Heart right ventricle (tissue), 16 donors: ENCODE data around the gene TBRG4. TPM values are rescaled to one million over a fixed set of nuclear protein-coding genes. Genes with fewer than 3 reads are reported as not detected.

ENCODE experiments used
- ATAC-seq, 8 donors: fragments of 200-7000 bp; cut with Tn5 transposase; one replicate each; pipeline ENCODE4 v1.9.1; 2020; ENCODE audit warnings: mild to moderate bottlenecking in 8 of 8, moderate library complexity in 8 of 8, moderate number of reproducible peaks in 1 of 8
- DNase-seq, 2 donors: peaks; one replicate each; pipeline ENCODE4 v3.0.0-alpha.2; 2020
- H3K27ac ChIP-seq, 10 donors: fragments of 200-600 bp; sonication (generic) in 2 of 10; one replicate each; pipeline versions ENCODE4 v1.5.0 to v1.8.0; 2020 to 2022; ENCODE audit warnings: mild to moderate bottlenecking in 3 of 10
- H3K27me3 ChIP-seq, 7 donors: fragments of 200-600 bp; one replicate each; pipeline ENCODE4 v1.8.0; 2021 to 2022; ENCODE audit warnings: mild to moderate bottlenecking in 2 of 7
- H3K36me3 ChIP-seq, 9 donors: fragments of 200-600 bp; sonication (generic) in 1 of 9; one replicate each; pipeline versions ENCODE4 v1.5.0 to v1.8.0; 2020 to 2022; ENCODE audit warnings: mild to moderate bottlenecking in 2 of 9
- H3K4me1 ChIP-seq, 9 donors: fragments of 200-600 bp; sonication (generic) in 1 of 9; one replicate each; pipeline versions ENCODE4 v1.5.0 to v1.8.0; 2020 to 2022; ENCODE audit warnings: mild to moderate bottlenecking in 4 of 9
- H3K4me3 ChIP-seq, 10 donors: fragments of 200-600 bp; sonication (generic) in 2 of 10; one replicate each; pipeline versions ENCODE4 v1.5.0 to v1.8.0; 2020 to 2022; ENCODE audit warnings: mild to moderate bottlenecking in 7 of 10, moderate library complexity in 2 of 10
- H3K9me3 ChIP-seq, 11 donors: fragments of 200-600 bp in 10 of 11; sonication (generic) in 2 of 11; one replicate each; pipeline versions ENCODE4 v1.5.0 to v1.8.0; 2013 to 2022; ENCODE audit warnings: mild to moderate bottlenecking in 2 of 11, control low read depth in 1 of 11, moderate library complexity in 1 of 11
- WGBS, 2 donors: extraction: QIAGEN DNeasy Blood & Tissue Kit; methylation state at CpG; one replicate each; pipeline ENCODE4 v1.1.7; 2013; ENCODE audit warnings: inconsistent platforms in 1 of 2; 5-methylcytosine and 5-hydroxymethylcytosine counted together
- intact Hi-C, 10 donors: fragments of 100-400 bp; cut with DNase I; formaldehyde crosslinking; loops; one replicate each; pipeline versions ENCODE4 v1.11.1 to v1.14.2; 2022
- polyA plus RNA-seq, 2 donors: library from polyadenylated mRNA; stranded (reverse); fragments of 200-250 nt; gene quantifications; one replicate each; pipeline ENCODE4 v1.2.3, GENCODE V29; 2013
- total RNA-seq, 10 donors: library from RNA; stranded (reverse); fragmentation: NEBNext Ultra II Directional in 3 of 10; extraction: Animal tissue kit (Norgen Biotek cat#: 25700) in 3 of 10; gene quantifications; one replicate each; pipeline versions ENCODE4 v1.2.1 to v1.2.4, GENCODE V29; 2021 to 2023
- TF ChIP-seq, protein P1 (sequence below), 9 donors: fragments of 200-600 bp; sonication (generic) in 2 of 9; IDR thresholded peaks; one replicate each; pipeline versions ENCODE4 v1.5.0 to v1.8.0; 2021 to 2022; ENCODE audit warnings: antibody characterized with exemption in 9 of 9, mild to moderate bottlenecking in 5 of 9, moderate library complexity in 1 of 9
- donor health status: Arrhythmogenic right ventricular cardiomyopathy.
- donor health status: ischemic (EF 13 %, LVEDD 7.1; RV severe dilation, severe dysfunction).
- donor health status: healthy with polysubstance abuse.
- donor health status: DM: no; HTN: yes; CAD: no.
- donor health status: DM: no; HTN: no; CAD: no.
- donor health status: ischemic (EF 25% LVEDD 6.9; RV normal size, moderate dysfunction).
- donor health status: ischemic (EF 25% LVEDD 5.7; RV mildly dilated, moderate dysfunction).
- donor health status: healthy.
- donor health status: DM: yes; HTN: yes; CAD: no.
- donor health status: Ischemic cardiomyopathy.
- donor health status: ischemic (EF 35%, LVEDD 5.7; RV mildly dilated, moderate dysfunction).
- donor health status: nonischemic (EF 11% LVEDD 7.7; RV severe dilation, severe dysfunction).
- donor health status: DM: yes; HTN: yes; CAD: no.
- donor health status: PGD.
- donor health status: ischemic (EF 29% LVEDD 5.4; RV normal size, mild dysfunction).
- donor health status: nonischemic (EF 23%, LVEDD 6.1; RV moderate dilation, normal function).

TBRG4 gene
- total and polyA plus RNA-seq, 12 donors: 57.1 to 93.9 (median 67.4) TPM

DNA sequence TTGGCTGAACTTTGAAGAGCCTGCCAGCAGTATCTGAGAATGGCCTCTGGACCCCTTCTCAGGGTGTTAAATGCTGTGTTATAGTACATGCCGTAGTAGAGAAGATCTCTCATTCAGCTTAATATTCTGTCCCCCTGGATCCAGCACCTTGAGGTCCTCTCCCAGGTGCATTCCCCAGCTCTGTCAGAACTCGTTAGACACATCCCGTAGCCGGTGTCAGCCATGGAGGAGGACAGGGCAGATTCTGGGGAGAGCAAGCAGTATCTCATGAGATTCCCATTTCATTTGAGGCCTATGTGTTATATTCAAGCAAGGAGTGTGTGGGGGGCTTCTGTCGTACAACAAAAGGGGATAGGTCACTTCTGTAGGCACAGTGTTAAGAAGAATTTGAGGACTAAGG lies 57.6 kb downstream of the TBRG4 start:
- ATAC-seq: no peak
- TF ChIP-seq, protein P1, sequence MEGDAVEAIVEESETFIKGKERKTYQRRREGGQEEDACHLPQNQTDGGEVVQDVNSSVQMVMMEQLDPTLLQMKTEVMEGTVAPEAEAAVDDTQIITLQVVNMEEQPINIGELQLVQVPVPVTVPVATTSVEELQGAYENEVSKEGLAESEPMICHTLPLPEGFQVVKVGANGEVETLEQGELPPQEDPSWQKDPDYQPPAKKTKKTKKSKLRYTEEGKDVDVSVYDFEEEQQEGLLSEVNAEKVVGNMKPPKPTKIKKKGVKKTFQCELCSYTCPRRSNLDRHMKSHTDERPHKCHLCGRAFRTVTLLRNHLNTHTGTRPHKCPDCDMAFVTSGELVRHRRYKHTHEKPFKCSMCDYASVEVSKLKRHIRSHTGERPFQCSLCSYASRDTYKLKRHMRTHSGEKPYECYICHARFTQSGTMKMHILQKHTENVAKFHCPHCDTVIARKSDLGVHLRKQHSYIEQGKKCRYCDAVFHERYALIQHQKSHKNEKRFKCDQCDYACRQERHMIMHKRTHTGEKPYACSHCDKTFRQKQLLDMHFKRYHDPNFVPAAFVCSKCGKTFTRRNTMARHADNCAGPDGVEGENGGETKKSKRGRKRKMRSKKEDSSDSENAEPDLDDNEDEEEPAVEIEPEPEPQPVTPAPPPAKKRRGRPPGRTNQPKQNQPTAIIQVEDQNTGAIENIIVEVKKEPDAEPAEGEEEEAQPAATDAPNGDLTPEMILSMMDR (IDR thresholded peaks at IDR 0.05): no peak
- DNase-seq: no peak
- Histone ChIP-seq H3K9me3 (no peaks in the 10 kb centered on the region), H3K27ac (no peak overlapping the region), H3K27me3 (no peaks in the 10 kb centered on the region), H3K4me1 (peaks cover 0 to 7% (median 0%) of the 10 kb centered on the region in 9 donors), H3K4me3 (no peak overlapping the region), H3K36me3 (peaks cover 0 to 48% (median 0%) of the 10 kb centered on the region in 9 donors)
- intact Hi-C loops: loop anchor here in 1 of 10 donors (10.0 kb wide), 1 partner anchor 49 kb away; the partner anchor contains the start of gene CCM2
- WGBS, 2 donors: 96 to 97% methylated on average over 5 of the region's 5 CpGs

DNA sequence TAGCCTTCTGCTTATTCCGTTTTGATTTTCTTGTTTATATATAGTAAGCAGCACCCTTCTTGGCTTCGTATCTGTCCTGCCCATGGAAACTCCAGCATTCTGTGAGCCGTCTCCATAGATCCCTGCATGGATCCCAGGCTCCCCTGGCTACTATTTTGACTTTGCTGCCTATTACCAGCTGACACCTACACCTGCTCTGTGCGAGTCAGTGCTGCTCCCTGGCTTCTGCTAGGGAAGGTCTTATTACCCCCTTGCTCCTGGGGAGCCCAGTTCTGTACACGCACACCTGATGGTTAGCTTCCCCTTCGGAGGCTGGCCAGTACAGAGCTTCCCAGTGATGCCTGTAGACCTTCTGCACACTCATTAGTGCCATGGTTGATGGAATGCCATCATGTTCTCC lies 58.1 kb downstream of the TBRG4 start:
- Histone ChIP-seq H3K27me3 (no peaks in the 10 kb centered on the region), H3K9me3 (no peaks in the 10 kb centered on the region), H3K4me1 (peaks cover 0 to 7% (median 0%) of the 10 kb centered on the region in 9 donors), H3K27ac (no peak overlapping the region), H3K36me3 (peaks cover 0 to 54% (median 0%) of the 10 kb centered on the region in 9 donors), H3K4me3 (no peak overlapping the region)
- TF ChIP-seq, protein P1 (IDR thresholded peaks at IDR 0.05): no peak
- DNase-seq (no peak), ATAC-seq (no peak)
- intact Hi-C loops: loop anchor here in 1 of 10 donors (10.0 kb wide), 1 partner anchor 49 kb away; the partner anchor contains the start of gene CCM2
- 64 to 80% methylated on average over 5 to 6 of the region's 6 CpGs for WGBS, 2 donors

GRCh38 chr7:45052011-45052410 lies 59.5 kb downstream of the TBRG4 start:
- TF ChIP-seq, protein P1 (IDR thresholded peaks at IDR 0.05): no peak
- no peak overlapping the region for H3K4me3 ChIP-seq
- 69 to 73% methylated on average over 3 of the region's 3 CpGs for WGBS, 2 donors
- no peak for DNase-seq
- peak in 1 of 8 donors; percentile 47 for ATAC-seq
- H3K36me3 ChIP-seq: peaks cover 0 to 65% (median 0%) of the 10 kb centered on the region in 9 donors
- H3K4me1 ChIP-seq: no peaks in the 10 kb centered on the region
- intact Hi-C loops: loop anchor here in 1 of 10 donors (10.0 kb wide), 1 partner anchor 47 kb away; the partner anchor contains the start of gene CCM2
- no peaks in the 10 kb centered on the region for H3K9me3 ChIP-seq
- no peak overlapping the region for H3K27ac ChIP-seq
- H3K27me3 ChIP-seq: no peaks in the 10 kb centered on the region

DNA sequence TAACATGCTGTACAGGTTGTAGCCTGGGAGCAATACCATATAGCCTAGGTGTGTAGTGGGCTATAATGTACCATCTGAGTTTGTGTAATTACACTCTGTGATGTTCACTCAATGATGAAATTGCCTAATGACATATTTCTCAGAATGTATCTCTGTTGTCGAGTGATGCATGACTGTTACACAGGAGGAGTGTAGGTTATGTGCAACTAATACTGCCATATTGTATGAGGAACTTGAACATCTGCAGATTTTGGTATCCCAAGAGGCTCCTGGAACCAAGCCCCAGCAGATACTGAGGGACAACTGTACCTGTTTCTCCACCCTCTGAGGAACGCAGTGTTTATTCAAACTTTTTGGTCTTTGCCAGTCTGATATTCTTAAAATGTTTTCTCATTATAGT lies 61.3 kb downstream of the TBRG4 start:
- Histone ChIP-seq H3K36me3 (peaks cover 0 to 83% (median 0%) of the 10 kb centered on the region in 9 donors), H3K9me3 (no peaks in the 10 kb centered on the region), H3K4me3 (no peak overlapping the region), H3K27ac (no peak overlapping the region), H3K27me3 (no peaks in the 10 kb centered on the region), H3K4me1 (no peaks in the 10 kb centered on the region)
- no peak for ATAC-seq
- 92 to 95% methylated on average over 2 of the region's 2 CpGs for WGBS, 2 donors
- intact Hi-C loops: loop anchor here in 1 of 10 donors (10.0 kb wide), 1 partner anchor 45 kb away; the partner anchor contains the start of gene CCM2
- no peak for DNase-seq
- TF ChIP-seq, protein P1 (IDR thresholded peaks at IDR 0.05): no peak

Other genes starting within 250 kb of the TBRG4 start
- gene PURB, start 226.2 kb downstream of the TBRG4 start, total RNA-seq: 10 to 100 TPM; 12.7 to 18.7 (median 16.7) TPM
- 1 to 10 TPM; 6.6 to 7.7 TPM for gene PURB, start 226.2 kb downstream of the TBRG4 start, polyA plus RNA-seq
- gene MYO1G, start 132.7 kb downstream of the TBRG4 start, total RNA-seq: 10 to 100 TPM in 1 of 10 donors, 1 to 10 TPM in 3, under 1 TPM in 6; 0.30 to 11.0 (median 0.65) TPM
- 1 to 10 TPM in 1 of 2 donors, under 1 TPM in 1; 0.66 to 1.0 TPM for gene MYO1G, start 132.7 kb downstream of the TBRG4 start, polyA plus RNA-seq
- 10 to 100 TPM; 21.5 to 37.7 (median 25.4) TPM for gene CCM2, start 111.5 kb downstream of the TBRG4 start, total RNA-seq
- gene CCM2, start 111.5 kb downstream of the TBRG4 start, polyA plus RNA-seq: 10 to 100 TPM; 45.1 to 71.1 TPM
- 10 to 100 TPM in 1 of 10 donors, 1 to 10 TPM in 9; 3.0 to 12.0 (median 4.7) TPM for gene NACAD, start 22.7 kb downstream of the TBRG4 start, total RNA-seq
- gene NACAD, start 22.7 kb downstream of the TBRG4 start, polyA plus RNA-seq: 1 to 10 TPM; 3.2 to 4.7 TPM
- gene RAMP3, start 46.1 kb upstream of the TBRG4 start, total RNA-seq: 10 to 100 TPM; 12.7 to 40.8 (median 24.9) TPM
- 10 to 100 TPM; 65.3 to 70.2 TPM for gene RAMP3, start 46.1 kb upstream of the TBRG4 start, polyA plus RNA-seq